Ectodermal cell (in vitro differentiated cells): Measurements from ENCODE around the gene CAMK2N1.

Experiments
- H3K27ac ChIP-seq: 2 replicates; pipeline ENCODE4 v1.7.0; 2013; ENCODE audit warnings: mild to moderate bottlenecking, low read depth, low read length; ENCODE audit not compliant: insufficient read depth, poor library complexity, severe bottlenecking
- H3K27me3 ChIP-seq: 2 replicates; pipeline ENCODE4 v1.7.0; 2013; ENCODE audit warnings: mild to moderate bottlenecking, low read length; ENCODE audit not compliant: insufficient read depth, control insufficient read depth, poor library complexity, severe bottlenecking
- H3K36me3 ChIP-seq: one replicate; pipeline ENCODE4 v1.7.0; 2013; ENCODE audit warnings: low read length; ENCODE audit not compliant: control insufficient read depth, insufficient read depth
- H3K4me1 ChIP-seq: one replicate; pipeline ENCODE4 v1.7.0; 2013; ENCODE audit warnings: low read length; ENCODE audit not compliant: control insufficient read depth, insufficient read depth
- H3K4me3 ChIP-seq: 2 replicates; pipeline ENCODE4 v1.7.0; 2013; ENCODE audit warnings: low read depth, low read length, control low read depth; ENCODE audit not compliant: insufficient read depth
- H3K9me3 ChIP-seq: 2 replicates; pipeline ENCODE4 v1.7.0; 2013; ENCODE audit warnings: mild to moderate bottlenecking, low read length, moderate library complexity; ENCODE audit not compliant: control insufficient read depth
- WGBS, 2 experiments: methylation state at CpG; one replicate each; pipeline ENCODE4 v1.1.7; 2013; ENCODE audit warnings: missing lambda C conversion rate in 2 of 2; 5-methylcytosine and 5-hydroxymethylcytosine counted together

CAMK2N1 gene

DNA sequence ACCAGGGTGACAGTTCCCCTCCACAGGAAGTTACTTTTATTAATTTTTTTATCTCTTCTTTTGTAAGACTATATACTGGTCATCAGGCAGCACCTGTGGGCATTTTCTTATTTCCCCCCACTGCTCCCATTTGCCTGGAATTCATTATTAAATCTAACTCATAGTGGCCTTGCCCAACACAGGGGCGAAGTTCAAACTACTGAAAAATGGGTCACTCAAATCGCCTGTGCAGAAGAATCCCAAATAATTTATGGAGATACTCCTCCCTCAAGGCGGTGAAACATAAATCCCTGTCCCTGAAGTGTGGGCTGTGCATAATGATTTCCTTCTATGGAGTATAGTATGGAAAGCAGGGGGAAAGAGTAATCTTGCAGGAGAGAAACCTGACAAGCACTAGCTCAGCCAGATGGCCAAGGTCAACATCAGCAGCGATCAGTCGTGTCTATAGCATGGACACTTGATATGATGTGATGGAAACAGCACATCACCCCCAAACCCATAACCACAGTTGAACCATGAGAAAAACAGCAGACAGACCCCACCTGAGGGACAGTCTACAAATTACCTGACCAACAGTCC lies 7.9 kb downstream of the CAMK2N1 start:
- Histone ChIP-seq H3K9me3 (no peaks in the 10 kb centered on the region), H3K27me3 (peaks cover 20% of the 10 kb centered on the region), H3K36me3 (no peaks in the 10 kb centered on the region), H3K4me3 (no peak overlapping the region), H3K4me1 (peaks cover 47% of the 10 kb centered on the region), H3K27ac (no peak overlapping the region)
- 86 to 95% methylated on average over 5 of the region's 5 CpGs for WGBS, 2 experiments

DNA sequence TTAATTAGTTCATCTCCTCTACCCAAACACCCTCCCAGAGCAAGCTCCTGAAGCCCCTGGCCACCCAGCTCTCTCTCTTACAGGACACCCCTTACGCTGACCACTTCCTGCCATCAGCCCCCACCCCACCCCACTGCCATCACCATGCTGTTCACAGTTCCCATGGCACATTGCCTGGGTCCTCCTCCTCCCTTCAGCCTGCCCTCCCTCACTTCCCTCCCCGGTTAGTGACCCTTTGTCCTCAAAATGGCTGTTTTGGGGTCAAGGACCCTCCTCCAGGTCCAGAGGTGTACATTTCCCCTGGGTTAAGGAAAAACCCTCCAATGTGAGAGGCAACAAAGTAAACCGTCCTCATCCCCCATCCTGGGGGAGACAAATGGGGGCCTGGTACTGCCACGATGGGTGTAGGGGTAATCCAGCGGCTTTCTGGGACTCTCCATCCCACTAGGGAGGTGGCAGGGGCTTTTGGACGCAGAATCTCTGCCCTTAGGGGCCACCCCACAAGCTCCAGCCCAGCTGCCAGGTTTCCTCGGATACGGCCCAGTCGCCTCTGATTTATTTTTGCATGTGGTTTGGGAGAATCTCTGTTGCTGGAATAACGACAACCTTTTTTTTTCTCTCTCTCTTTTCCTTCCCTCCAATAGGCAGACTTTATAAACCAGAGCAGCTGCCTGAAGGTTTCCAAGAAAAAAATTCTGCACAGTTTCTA lies 8.5 kb downstream of the CAMK2N1 start:
- WGBS, 2 experiments = 80 to 83% methylated on average over 10 of the region's 10 CpGs
- Histone ChIP-seq H3K9me3 (no peaks in the 10 kb centered on the region), H3K27ac (no peak overlapping the region), H3K36me3 (no peaks in the 10 kb centered on the region), H3K4me3 (no peak overlapping the region), H3K27me3 (peaks cover 20% of the 10 kb centered on the region), H3K4me1 (peaks cover 47% of the 10 kb centered on the region)

DNA sequence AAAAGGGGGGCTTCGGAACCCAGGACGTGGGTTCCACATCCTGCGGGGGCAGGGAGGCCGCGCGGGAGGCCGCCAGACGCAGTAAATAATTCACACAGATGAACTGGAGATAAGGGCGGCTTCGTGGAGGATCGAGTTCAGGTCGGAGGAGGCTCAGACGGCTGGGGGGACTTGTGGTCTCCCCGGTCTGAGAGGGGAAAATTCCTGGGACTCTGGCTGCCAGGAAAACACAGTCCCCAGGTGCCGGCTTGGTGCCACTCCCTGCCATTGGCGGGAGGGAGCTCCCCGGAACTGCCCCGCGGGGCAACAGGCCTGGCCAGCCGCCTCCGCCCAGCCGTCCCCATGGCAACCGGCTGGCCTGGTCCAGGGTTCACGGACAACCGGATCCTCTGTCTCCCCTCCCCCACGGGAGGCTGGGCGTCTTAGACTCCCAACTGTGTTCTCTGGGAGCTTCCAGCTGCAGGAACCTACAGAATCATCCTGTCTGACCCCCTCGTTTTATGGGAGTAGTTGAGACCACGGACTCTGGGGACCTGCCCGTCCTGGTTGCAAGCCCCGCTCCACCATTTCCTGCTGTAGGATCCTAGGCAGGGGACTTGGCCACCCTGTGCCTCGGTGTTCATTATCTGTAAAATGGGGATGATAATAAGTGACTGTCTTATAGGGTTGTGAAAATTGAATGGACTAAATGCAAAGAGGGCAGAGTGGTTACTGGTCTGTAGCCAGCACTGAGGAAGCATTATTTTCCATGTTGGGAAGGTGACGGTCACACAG lies 9.6 kb downstream of the CAMK2N1 start:
- Histone ChIP-seq H3K36me3 (no peaks in the 10 kb centered on the region), H3K4me3 (no peak overlapping the region), H3K27ac (no peak overlapping the region), H3K9me3 (no peaks in the 10 kb centered on the region), H3K4me1 (peaks cover 41% of the 10 kb centered on the region), H3K27me3 (peaks cover 20% of the 10 kb centered on the region)
- WGBS, 2 experiments = 27 to 28% methylated on average over 33 of the region's 33 CpGs

DNA sequence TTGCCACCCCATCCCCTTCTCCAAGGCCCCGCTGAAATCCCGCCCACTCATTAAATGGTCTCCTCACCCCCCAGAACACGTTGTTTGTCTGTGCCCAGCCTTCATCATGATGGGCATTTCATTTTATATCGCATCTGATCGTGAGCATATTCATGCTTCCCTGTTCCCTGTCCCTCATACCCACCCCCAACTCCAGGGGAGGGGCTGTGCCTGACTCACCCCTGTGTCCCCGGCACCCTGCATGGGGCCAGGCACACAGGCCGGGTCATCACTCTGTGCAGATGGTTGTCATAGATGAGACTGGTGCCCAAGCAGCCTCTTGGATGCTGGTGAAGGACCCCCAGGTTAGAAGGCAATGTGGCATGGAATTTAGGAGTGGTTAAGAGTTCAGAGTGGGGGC lies 11.0 kb downstream of the CAMK2N1 start:
- Histone ChIP-seq H3K36me3 (no peaks in the 10 kb centered on the region), H3K9me3 (no peaks in the 10 kb centered on the region), H3K27ac (no peak overlapping the region), H3K27me3 (peaks cover 20% of the 10 kb centered on the region), H3K4me3 (no peak overlapping the region), H3K4me1 (peaks cover 27% of the 10 kb centered on the region)
- 76 to 83% methylated on average over 7 of the region's 7 CpGs for WGBS, 2 experiments

DNA sequence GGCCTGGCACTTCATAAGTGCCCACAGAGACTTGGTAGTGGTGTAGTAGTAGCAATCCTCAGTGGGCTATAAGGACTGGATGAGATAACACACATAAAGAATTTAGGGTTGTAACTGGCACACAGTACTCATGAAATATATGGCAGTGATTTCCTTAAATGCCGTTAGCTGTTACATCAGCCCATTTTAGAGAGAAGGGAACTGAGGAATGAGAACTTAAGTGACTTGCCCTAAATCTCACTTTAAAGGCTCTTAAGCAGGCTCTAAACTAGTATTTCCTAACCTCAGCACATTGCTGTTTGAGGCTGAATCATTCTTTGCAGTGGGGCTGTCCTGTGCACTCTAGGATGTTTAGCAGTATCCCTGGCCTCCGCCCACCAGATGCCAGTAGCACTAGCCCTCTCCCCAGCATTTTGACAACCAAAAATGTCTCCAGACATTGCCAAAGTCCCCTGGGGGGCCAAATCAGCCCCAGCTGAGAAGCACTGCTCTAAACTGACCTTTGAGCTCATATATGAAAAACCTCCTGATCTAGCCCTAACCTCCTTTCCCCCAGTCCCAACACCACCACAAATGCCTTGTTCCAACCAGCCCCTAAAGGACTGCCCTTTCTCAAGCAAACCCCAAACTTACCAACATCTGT lies 11.6 kb downstream of the CAMK2N1 start:
- WGBS, 2 experiments = 88 to 91% methylated on average over 2 of the region's 2 CpGs
- Histone ChIP-seq H3K9me3 (no peaks in the 10 kb centered on the region), H3K27ac (no peak overlapping the region), H3K27me3 (peaks cover 20% of the 10 kb centered on the region), H3K4me1 (peaks cover 21% of the 10 kb centered on the region), H3K36me3 (no peaks in the 10 kb centered on the region), H3K4me3 (no peak overlapping the region)

DNA sequence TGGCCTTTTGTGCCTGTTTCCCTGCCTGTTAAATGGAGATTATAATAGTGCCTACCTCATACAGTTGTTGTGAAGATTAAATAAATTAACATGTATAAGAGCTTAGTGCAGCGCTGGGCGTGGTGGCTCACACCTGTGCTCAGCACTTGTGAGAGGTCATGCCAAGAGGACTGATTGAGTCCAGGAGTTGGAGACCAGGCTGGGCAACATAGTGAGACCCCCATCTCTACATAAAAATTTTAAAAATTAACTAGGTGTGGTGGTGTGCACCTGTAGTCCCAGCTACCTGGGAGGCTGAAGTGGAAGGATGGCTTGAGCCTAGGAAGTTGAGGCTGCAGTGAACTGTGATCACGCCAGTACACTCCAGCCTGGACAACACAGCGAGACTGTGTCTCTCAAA lies 12.1 kb downstream of the CAMK2N1 start:
- Histone ChIP-seq H3K4me1 (peaks cover 18% of the 10 kb centered on the region), H3K36me3 (no peaks in the 10 kb centered on the region), H3K9me3 (no peaks in the 10 kb centered on the region), H3K27ac (no peak overlapping the region), H3K4me3 (no peak overlapping the region), H3K27me3 (peaks cover 20% of the 10 kb centered on the region)
- WGBS, 2 experiments = 92 to 95% methylated on average over 3 to 4 of the region's 4 CpGs

DNA sequence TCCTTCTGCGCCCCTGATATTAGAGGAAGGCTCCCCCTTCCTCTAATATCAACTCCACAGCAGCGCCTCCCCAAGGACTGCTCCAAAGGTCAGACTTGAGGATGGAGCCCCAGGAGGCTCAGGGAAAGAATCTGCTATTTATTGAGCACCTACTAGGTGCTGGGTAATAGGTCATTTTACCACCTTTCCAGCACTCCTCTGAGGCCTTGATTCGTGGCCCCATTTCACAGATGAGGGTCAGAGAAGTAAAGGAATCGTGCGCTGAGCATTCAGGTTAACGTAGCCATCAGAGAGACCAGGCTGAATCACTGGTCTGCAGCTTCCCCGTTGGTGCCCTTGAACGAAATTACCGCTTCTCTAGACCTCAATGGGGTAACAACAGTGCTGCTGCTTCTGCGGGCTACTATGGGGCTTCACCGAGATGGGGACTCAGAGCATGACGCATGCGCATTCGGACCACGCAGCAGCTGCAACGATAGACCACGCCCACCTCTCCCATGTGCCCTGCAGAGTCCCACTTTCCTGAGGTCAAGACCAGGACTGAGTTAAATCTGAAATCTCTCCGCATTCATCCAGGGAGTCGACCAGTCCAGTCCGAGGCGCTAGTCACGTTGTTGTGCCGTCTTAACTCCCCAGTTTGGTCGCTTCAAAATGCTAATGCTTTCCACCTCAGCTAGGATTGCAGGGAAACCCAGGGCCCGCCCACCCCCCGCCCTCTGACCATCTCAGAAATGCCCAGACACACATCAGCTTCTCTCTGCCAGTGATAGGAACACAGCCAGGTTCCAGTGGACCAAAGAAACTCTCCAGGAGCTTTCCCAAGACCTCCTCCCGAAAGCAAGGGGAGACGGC lies 12.9 kb downstream of the CAMK2N1 start:
- 34 to 36% methylated on average over 28 of the region's 28 CpGs for WGBS, 2 experiments
- Histone ChIP-seq H3K4me1 (peaks cover 18% of the 10 kb centered on the region), H3K36me3 (no peaks in the 10 kb centered on the region), H3K9me3 (no peaks in the 10 kb centered on the region), H3K27me3 (peaks cover 16% of the 10 kb centered on the region), H3K4me3 (peak overlapping the region; percentile 10), H3K27ac (no peak overlapping the region)

DNA sequence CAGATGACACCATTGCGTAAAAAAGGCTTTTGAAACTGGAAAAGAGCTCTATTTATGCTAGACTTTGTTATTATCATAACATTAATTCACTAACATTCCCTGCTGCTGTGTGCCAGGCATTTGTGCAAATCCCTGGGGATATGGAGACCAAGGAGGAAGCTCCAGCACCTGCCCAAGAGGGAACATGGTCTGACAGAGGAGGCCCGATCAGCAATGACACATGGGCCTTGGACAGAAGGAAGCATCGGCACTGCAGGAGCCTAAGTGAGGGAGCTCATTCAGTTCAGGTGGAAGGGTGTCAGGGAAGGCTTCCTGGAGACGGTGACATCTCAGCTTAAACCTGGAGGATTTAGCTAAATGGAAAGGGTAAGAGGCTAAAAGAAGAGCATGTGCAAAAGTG lies 13.9 kb downstream of the CAMK2N1 start:
- peaks cover 11% of the 10 kb centered on the region for H3K4me1 ChIP-seq
- peaks cover 12% of the 10 kb centered on the region for H3K27me3 ChIP-seq
- H3K27ac ChIP-seq = no peak overlapping the region
- H3K4me3 ChIP-seq = no peak overlapping the region
- no peaks in the 10 kb centered on the region for H3K36me3 ChIP-seq
- no peaks in the 10 kb centered on the region for H3K9me3 ChIP-seq
- 91 to 95% methylated on average over 4 of the region's 4 CpGs for WGBS, 2 experiments

DNA sequence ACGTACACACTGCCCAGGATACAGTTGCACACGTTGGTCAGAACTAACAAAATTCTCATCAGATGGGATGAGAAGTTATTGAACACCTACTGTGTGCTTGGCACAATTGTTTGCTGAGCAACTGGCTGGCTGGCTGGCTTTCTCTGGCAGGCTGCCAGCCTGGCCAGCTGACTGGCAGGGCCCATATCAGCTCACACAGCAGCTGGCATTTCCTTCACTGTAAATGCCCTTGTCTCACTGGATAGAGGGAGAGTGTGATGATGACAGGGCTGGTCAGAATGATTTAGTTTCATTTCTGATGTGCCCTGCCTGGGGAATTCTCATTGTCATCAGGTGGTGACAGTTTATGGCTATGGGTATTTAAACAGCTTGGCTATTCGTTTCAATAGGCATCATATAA lies 15.8 kb downstream of the CAMK2N1 start:
- H3K27me3 ChIP-seq = peaks cover 2% of the 10 kb centered on the region
- no peaks in the 10 kb centered on the region for H3K36me3 ChIP-seq
- H3K4me1 ChIP-seq = peaks cover 5% of the 10 kb centered on the region
- 84 to 87% methylated on average over 2 to 3 of the region's 3 CpGs for WGBS, 2 experiments
- H3K27ac ChIP-seq = no peak overlapping the region
- no peak overlapping the region for H3K4me3 ChIP-seq
- H3K9me3 ChIP-seq = no peaks in the 10 kb centered on the region
